Measurements from ENCODE around the gene RELL2. TPM values are rescaled to one million over a fixed set of nuclear protein-coding genes. Genes with fewer than 3 reads are reported as not detected.

Gene RELL2
- total RNA-seq, 1 donor from 2014 or later, result 0.85 TPM

Other genes with a start within 250 kb of the RELL2 start
- gene PCDHGB4, start 249.3 kb upstream of the RELL2 start, total RNA-seq, result 9.0 TPM
- gene PCDHGA8, start 244.4 kb upstream of the RELL2 start, total RNA-seq, result 5.3 TPM
- gene PCDHGB5, start 239.1 kb upstream of the RELL2 start, total RNA-seq, result 16.3 TPM
- gene PCDHGA9, start 234.2 kb upstream of the RELL2 start, total RNA-seq, result 10.7 TPM
- 12.4 TPM for gene PCDHGB6, start 229.0 kb upstream of the RELL2 start, total RNA-seq
- 8.9 TPM for gene PCDHGA10, start 224.0 kb upstream of the RELL2 start, total RNA-seq
- gene PCDHGB7, start 219.3 kb upstream of the RELL2 start, total RNA-seq, result 18.9 TPM
- gene PCDHGA11, start 215.9 kb upstream of the RELL2 start, total RNA-seq, result 7.8 TPM
- gene PCDHGA12, start 206.5 kb upstream of the RELL2 start, total RNA-seq, result 12.1 TPM
- gene PCDHGC3, start 161.0 kb upstream of the RELL2 start, total RNA-seq, result 71.4 TPM
- 4.5 TPM for gene PCDHGC4, start 152.0 kb upstream of the RELL2 start, total RNA-seq
- 3.8 TPM for gene PCDHGC5, start 147.9 kb upstream of the RELL2 start, total RNA-seq
- 92.5 TPM for gene DIAPH1, start 18.0 kb upstream of the RELL2 start, total RNA-seq
- 47.6 TPM for gene HDAC3, start 148 bp upstream of the RELL2 start, total RNA-seq
- 33.0 TPM for gene FCHSD1, start 14.4 kb downstream of the RELL2 start, total RNA-seq
- 22.4 TPM for gene ARAP3, start 45.2 kb downstream of the RELL2 start, total RNA-seq
- 36.4 TPM for gene PCDH1, start 241.4 kb downstream of the RELL2 start, total RNA-seq

Data from sciatic nerve (tissue), 1 donor.